OCI-LY3 (cell line): Measurements from ENCODE around the gene LTBP1.

Experiments used
- H2AFZ ChIP-seq: fragments of 200-600, 300-600 bp; shearing (Covaris generic); 2 replicates; pipeline ENCODE4 v1.6.0; 2014; ENCODE audit warnings: antibody characterized with exemption, low read depth, low read length
- H3K27ac ChIP-seq: fragments of 200-600, 300-600 bp; sonication (generic); 2 replicates; pipeline ENCODE4 v1.5.1; 2014; ENCODE audit warnings: mild to moderate bottlenecking, low read length, moderate library complexity, mixed read lengths
- H3K27me3 ChIP-seq: fragments of 200-600, 300-600 bp; sonication (generic); 2 replicates; pipeline ENCODE4 v1.6.1; 2014; ENCODE audit warnings: low read depth, low read length, mixed read lengths
- H3K36me3 ChIP-seq: fragments of 200-600, 300-600 bp; sonication (generic); replicated peaks from 2 replicates; pipeline ENCODE3; 2014; ENCODE audit warnings: low read depth, low read length, mixed read lengths
- H3K4me1 ChIP-seq: fragments of 300-600, 200-600 bp; sonication (generic); 2 replicates; pipeline ENCODE4 v1.6.1; 2014; ENCODE audit warnings: low read length, mixed read lengths
- H3K4me2 ChIP-seq: fragments of 200-600, 300-600 bp; sonication (generic); 2 replicates; pipeline ENCODE4 v1.6.1; 2014; ENCODE audit warnings: low read length, mixed read lengths
- H3K4me3 ChIP-seq: fragments of 300-600, 200-600 bp; sonication (generic); 2 replicates; pipeline ENCODE4 v1.5.1; 2014; ENCODE audit warnings: antibody characterized with exemption, mild to moderate bottlenecking, low read length, moderate library complexity
- H3K79me2 ChIP-seq: fragments of 300-600, 200-600 bp; shearing (Covaris generic); 2 replicates; pipeline ENCODE4 v1.6.1; 2014; ENCODE audit warnings: mild to moderate bottlenecking, low read length, mixed read lengths
- H3K9ac ChIP-seq: fragments of 300-600, 200-600 bp; shearing (Covaris generic); 2 replicates; pipeline ENCODE4 v1.6.0; 2014; ENCODE audit warnings: mild to moderate bottlenecking, low read length, moderate library complexity
- H3K9me3 ChIP-seq: fragments of 200-600, 300-600 bp; shearing (Covaris generic); 2 replicates; pipeline ENCODE4 v1.6.1; 2014; ENCODE audit warnings: low read length, mixed read lengths; ENCODE audit not compliant: insufficient read depth
- H4K20me1 ChIP-seq: fragments of 200-600, 300-600 bp; sonication (generic); 2 replicates; pipeline ENCODE4 v1.6.1; 2016; ENCODE audit warnings: low read length, mixed read lengths; ENCODE audit not compliant: insufficient read depth
- EZH2phosphoT487 ChIP-seq: fragments of 200-600 bp; shearing (Covaris generic); IDR thresholded peaks from 2 replicates; pipeline ENCODE4 v1.6.1; 2018; ENCODE audit warnings: antibody characterized with exemption, mixed run types, low read depth
- TF ChIP-seq, protein P1 (sequence below): fragments of 200-600, 300-600 bp; sonication (generic); IDR thresholded peaks from 2 replicates; pipeline ENCODE4 v1.5.1; 2014; ENCODE audit warnings: antibody characterized with exemption, low read length, low read depth

LTBP1 gene

DNA sequence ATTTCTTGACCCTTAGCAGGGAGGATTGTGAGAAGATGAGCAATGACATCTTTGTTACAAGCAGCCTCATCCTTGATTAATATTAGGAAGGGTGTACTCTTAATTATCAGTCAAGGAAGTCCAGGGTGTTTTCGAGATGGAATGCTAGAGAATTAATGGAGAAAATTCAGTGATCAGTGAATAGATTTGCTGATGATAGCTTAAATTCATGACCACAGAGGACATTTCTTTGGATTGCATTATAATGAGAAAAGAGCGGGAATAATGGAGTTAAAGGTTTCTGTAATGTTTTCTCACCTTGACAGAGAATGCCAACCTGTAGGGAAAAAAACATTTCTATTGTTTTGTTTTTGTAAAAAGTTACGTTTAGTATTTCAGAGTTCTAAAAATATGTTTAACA is 249.9 kb downstream of the LTBP1 start:
- no peak overlapping the region for H3K27ac ChIP-seq
- no peak overlapping the region for H3K4me2 ChIP-seq
- no peak overlapping the region for H3K9ac ChIP-seq
- H3K36me3 ChIP-seq, result no peaks in the 10 kb centered on the region
- no peak overlapping the region for H3K4me3 ChIP-seq
- H3K79me2 ChIP-seq, result no peaks in the 10 kb centered on the region
- no peaks in the 10 kb centered on the region; the same call in 1 of the 2 replicates for H3K27me3 ChIP-seq
- TF ChIP-seq, protein P1, sequence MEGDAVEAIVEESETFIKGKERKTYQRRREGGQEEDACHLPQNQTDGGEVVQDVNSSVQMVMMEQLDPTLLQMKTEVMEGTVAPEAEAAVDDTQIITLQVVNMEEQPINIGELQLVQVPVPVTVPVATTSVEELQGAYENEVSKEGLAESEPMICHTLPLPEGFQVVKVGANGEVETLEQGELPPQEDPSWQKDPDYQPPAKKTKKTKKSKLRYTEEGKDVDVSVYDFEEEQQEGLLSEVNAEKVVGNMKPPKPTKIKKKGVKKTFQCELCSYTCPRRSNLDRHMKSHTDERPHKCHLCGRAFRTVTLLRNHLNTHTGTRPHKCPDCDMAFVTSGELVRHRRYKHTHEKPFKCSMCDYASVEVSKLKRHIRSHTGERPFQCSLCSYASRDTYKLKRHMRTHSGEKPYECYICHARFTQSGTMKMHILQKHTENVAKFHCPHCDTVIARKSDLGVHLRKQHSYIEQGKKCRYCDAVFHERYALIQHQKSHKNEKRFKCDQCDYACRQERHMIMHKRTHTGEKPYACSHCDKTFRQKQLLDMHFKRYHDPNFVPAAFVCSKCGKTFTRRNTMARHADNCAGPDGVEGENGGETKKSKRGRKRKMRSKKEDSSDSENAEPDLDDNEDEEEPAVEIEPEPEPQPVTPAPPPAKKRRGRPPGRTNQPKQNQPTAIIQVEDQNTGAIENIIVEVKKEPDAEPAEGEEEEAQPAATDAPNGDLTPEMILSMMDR, result no peak
- TF ChIP-seq EZH2phosphoT487, result no peak
- no peak overlapping the region for H2AFZ ChIP-seq
- H3K4me1 ChIP-seq, result no peaks in the 10 kb centered on the region
- no peaks in the 10 kb centered on the region for H4K20me1 ChIP-seq
- no peaks in the 10 kb centered on the region for H3K9me3 ChIP-seq

DNA sequence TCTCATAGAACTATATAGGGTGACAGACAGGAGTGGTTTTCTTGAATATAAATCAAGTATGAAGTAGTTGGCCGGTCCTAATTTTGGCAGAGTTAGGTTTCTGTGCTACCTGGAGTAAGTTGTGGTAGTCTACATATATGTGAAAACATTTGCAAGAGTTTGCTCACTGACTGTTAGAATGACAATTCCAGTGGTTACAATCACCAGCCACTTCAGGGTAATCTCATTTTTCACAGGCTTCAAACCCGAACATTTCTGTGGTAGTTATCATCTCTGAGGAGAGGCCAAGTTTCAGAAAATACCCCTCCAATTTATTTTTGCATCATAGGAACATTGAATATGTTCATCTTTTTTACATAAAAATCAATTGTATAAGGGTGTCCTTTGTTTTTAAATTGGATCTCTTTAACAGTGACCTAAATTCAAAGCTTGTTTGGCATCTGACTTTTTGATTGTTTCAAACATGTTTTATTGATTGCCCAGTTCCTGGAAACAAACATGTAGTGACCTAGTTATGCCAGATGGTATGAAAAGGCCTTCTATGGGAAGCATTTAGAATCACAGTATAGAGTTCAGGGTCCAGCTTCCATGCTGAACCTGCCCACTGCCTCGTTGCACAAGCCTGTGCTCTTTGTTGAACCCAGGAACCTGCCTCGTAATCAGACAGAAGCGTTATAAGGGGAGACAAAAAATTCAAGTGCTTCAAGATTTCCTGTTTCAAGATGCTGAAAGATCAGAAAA is 250.6 kb downstream of the LTBP1 start:
- H2AFZ ChIP-seq, result no peak overlapping the region
- H3K79me2 ChIP-seq, result no peaks in the 10 kb centered on the region
- H3K4me2 ChIP-seq, result no peak overlapping the region
- no peak for TF ChIP-seq EZH2phosphoT487
- TF ChIP-seq, protein P1, result no peak
- no peak overlapping the region for H3K4me3 ChIP-seq
- no peaks in the 10 kb centered on the region for H3K4me1 ChIP-seq
- no peak overlapping the region for H3K27ac ChIP-seq
- H3K9me3 ChIP-seq, result no peaks in the 10 kb centered on the region
- H3K27me3 ChIP-seq, result no peaks in the 10 kb centered on the region; the same call in 1 of the 2 replicates
- no peak overlapping the region for H3K9ac ChIP-seq
- no peaks in the 10 kb centered on the region for H3K36me3 ChIP-seq
- H4K20me1 ChIP-seq, result no peaks in the 10 kb centered on the region

DNA sequence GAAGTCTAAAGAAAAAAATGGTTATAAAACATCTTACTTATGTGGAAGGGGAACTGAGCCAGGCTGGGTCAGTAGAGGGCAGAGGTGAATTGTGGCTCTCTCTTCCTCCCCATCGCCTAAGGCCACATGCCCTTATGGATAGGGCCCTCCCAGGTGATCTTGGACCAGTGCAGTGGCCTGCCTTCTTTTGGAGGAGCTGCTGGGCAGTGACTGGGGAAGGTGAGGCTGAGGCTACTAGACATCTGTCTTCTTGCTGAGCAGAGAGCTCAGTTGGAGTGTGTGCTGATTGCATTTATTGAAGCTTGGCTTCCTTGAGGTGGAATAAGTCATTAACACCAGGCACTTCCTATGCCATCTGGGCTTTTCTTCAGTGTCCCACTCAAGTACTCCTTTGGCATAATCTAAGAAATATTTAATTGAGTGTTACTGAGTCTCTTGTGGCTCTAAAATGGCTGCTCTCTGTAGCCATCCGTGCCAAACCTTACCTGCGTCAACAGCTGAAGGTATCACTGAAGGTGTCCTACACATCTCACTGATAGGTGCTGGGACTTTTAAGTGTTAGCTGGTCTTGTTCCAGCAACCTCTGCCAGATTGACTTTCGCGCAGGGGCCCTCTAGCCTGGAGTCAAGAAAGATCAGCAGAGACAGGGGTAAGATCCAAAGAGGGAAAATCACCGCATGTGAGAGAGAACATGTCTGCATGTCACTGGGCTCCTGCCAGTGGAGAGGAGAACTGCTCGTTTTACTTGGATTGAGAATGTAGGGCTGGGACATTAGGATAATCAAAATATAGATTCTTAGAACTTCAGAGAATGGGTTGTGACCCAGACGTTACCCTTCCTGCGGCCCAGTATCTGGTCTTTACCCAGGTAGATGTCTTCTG is 256.1 kb downstream of the LTBP1 start:
- no peak overlapping the region for H3K4me3 ChIP-seq
- H3K4me1 ChIP-seq, result peaks cover 26% of the 10 kb centered on the region
- H3K27ac ChIP-seq, result no peak overlapping the region
- H3K27me3 ChIP-seq, result peaks cover 6% of the 10 kb centered on the region
- H4K20me1 ChIP-seq, result no peaks in the 10 kb centered on the region
- H2AFZ ChIP-seq, result no peak overlapping the region
- H3K9ac ChIP-seq, result no peak overlapping the region
- H3K9me3 ChIP-seq, result no peaks in the 10 kb centered on the region
- no peaks in the 10 kb centered on the region for H3K79me2 ChIP-seq
- TF ChIP-seq EZH2phosphoT487, result no peak
- TF ChIP-seq, protein P1, result no peak
- no peak overlapping the region for H3K4me2 ChIP-seq
- peaks cover 4% of the 10 kb centered on the region for H3K36me3 ChIP-seq

DNA sequence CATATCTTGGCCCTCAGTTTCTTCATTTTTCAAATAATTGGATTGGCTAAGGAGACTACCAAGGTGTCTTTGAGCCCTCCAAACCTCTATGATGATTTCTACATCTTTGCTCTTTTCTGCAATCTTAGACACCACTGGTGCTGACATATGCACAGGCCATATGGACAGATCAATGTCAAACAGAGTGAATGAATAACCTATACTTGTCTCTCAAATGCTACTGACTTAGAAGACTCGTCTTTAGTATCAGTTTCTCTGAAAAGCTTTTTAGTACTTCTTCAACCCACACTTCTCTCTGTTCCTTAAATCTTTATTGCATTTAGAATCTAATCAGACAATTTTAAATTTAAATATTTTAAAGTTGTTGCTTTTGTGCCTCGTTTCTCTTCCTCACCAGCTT is 258.2 kb downstream of the LTBP1 start:
- H3K4me3 ChIP-seq, result no peak overlapping the region
- no peaks in the 10 kb centered on the region for H3K79me2 ChIP-seq
- no peak overlapping the region for H3K27ac ChIP-seq
- no peaks in the 10 kb centered on the region for H4K20me1 ChIP-seq
- H3K9ac ChIP-seq, result no peak overlapping the region
- H3K4me2 ChIP-seq, result no peak overlapping the region
- no peak overlapping the region for H2AFZ ChIP-seq
- peaks cover 6% of the 10 kb centered on the region for H3K27me3 ChIP-seq
- no peak for TF ChIP-seq EZH2phosphoT487
- TF ChIP-seq, protein P1, result no peak
- peaks cover 26% of the 10 kb centered on the region for H3K4me1 ChIP-seq
- peaks cover 4% of the 10 kb centered on the region for H3K36me3 ChIP-seq
- no peaks in the 10 kb centered on the region for H3K9me3 ChIP-seq
